ENCODE measurements around the gene UNCX. TPM values are rescaled to one million over a fixed set of nuclear protein-coding genes. Genes with fewer than 3 reads are reported as not detected.

UNCX gene
- polyA plus RNA-seq, 1 experiment: not detected

DNA sequence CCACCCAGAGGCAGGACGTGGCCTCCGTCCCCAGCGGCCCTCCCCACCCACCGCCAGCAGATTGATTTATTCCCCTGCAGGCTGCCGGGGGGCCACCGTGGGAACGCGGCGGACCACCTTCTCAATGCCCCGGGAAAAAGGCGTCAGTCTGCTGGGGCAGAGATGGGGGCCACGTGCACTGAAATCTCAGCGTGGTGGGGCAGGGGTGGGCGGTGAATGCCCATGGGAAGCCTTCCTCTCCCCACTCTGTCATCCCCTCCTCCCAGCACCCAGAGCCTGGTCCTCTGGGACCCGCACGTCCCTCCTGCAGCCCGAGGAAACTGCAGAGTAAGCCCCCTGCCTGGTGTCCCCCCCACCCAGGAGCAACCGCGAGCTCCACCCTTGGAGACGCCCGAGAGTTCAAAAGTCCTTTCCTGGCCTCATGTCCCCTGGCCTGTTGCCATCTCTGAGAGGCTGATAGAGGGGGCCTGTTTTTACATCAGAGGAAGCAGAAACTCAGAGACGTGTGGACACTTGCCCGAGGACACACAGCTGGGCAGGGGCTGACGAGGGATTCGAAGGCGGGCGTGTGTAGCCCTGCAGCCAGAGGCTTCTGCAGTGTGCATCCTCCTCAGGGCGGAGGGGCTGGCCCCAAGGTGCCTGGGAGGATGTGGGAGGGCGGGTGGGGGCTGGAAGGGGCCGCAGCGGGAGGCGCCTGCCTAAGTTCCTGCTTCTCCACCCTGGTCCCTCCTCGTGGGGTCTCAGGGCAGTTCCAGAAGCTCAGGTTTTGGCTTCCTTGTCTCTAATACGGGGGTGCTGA is 21.8 kb downstream of the UNCX start:
- ChIA-PET CTCF (no interaction called here), POLR2A (no interaction called here)
- no peak for DNase-seq (ENCODE audit: low read depth, low spot score)
- Histone ChIP-seq H3K27me3 (ENCODE audit: control insufficient read depth, insufficient read depth, low read length) (peaks cover 74% of the 10 kb centered on the region), H3K9me3 (ENCODE audit: control insufficient read depth, insufficient read depth, low read length) (peaks cover 10% of the 10 kb centered on the region; the same call in 1 of the 2 replicates), H3K27ac (ENCODE audit: low read depth, low read length) (no peak overlapping the region), H3K4me3 (ENCODE audit: low read depth, low read length) (no peak overlapping the region)
- TF ChIP-seq, protein P1, sequence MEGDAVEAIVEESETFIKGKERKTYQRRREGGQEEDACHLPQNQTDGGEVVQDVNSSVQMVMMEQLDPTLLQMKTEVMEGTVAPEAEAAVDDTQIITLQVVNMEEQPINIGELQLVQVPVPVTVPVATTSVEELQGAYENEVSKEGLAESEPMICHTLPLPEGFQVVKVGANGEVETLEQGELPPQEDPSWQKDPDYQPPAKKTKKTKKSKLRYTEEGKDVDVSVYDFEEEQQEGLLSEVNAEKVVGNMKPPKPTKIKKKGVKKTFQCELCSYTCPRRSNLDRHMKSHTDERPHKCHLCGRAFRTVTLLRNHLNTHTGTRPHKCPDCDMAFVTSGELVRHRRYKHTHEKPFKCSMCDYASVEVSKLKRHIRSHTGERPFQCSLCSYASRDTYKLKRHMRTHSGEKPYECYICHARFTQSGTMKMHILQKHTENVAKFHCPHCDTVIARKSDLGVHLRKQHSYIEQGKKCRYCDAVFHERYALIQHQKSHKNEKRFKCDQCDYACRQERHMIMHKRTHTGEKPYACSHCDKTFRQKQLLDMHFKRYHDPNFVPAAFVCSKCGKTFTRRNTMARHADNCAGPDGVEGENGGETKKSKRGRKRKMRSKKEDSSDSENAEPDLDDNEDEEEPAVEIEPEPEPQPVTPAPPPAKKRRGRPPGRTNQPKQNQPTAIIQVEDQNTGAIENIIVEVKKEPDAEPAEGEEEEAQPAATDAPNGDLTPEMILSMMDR (IDR thresholded peaks at IDR 0.05; ENCODE audit: low read depth, low read length): no peak

DNA sequence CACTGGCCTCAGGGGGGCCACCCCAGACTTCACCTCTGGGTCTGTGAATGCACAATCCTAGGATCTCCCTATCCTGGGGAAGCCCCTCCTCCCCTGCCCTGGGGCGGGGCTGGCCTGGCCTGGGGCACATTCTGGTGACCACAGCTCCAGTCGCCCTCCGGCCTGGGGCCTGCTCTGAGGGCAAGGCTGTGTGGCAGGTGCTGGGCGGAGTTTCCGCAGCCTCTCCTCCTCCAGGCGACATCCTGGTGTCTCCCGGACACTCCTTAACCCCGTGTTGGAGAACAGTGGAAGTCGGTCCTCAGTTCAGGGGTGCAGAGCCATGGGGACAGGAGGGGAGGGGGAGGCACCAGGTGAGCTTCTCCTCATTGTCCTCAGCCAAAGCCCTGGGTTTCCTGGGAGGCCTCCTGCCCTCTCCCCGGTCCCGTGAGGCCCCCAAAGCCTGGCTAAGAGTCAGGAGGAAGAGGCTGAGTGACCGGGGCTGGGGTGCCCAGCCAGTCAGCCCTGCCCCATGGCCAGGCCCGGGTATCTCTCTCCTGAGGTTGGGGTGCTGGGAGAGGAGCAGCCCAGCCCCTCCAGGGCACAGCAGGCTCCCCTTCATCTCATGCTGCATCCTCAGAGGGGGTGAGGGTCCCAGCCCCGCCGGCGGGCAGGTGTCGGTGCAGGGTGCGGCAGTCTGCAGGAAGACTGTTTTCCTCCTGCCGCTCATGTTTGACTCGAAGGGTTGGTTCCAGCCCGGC is 22.6 kb downstream of the UNCX start:
- Histone ChIP-seq H3K4me3 (ENCODE audit: low read depth, low read length) (no peak overlapping the region), H3K27ac (ENCODE audit: low read depth, low read length) (no peak overlapping the region), H3K9me3 (ENCODE audit: control insufficient read depth, insufficient read depth, low read length) (peaks cover 5% of the 10 kb centered on the region; the same call in 1 of the 2 replicates), H3K27me3 (ENCODE audit: control insufficient read depth, insufficient read depth, low read length) (peaks cover 71% of the 10 kb centered on the region)
- CTCF ChIA-PET: no interaction called here
- no peak for DNase-seq (ENCODE audit: low read depth, low spot score)
- TF ChIP-seq, protein P1 (IDR thresholded peaks at IDR 0.05; ENCODE audit: low read depth, low read length): no peak
- POLR2A ChIA-PET: no interaction called here

DNA sequence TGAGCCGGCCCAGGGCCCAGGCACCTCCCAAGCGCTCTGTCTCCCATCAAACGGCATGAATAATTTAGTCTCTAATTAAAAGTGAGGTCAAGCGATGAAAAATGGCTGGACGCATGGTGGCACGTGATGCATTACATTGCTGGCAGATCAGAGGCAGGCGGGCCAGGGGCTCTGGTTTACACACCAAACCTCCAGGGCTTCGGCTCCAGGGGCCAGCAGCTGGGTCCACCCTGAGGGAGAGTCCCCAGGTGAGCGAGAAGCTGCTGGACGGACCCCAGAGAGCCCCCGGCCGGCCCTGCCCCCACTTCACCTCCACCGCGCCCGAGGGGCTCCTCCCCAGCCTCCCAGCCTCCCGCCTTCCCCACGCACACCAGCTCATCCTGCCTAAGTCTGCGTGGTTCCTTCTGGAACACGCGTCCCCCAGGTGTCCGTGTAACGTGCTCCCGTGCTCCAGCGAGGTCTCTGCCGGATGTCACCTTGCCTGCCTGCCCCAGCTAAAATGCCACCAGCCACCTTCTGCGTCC is 23.2 kb downstream of the UNCX start:
- CTCF ChIA-PET: no interaction called here
- Histone ChIP-seq H3K9me3 (ENCODE audit: control insufficient read depth, insufficient read depth, low read length) (peaks cover 5% of the 10 kb centered on the region; the same call in 1 of the 2 replicates), H3K4me3 (ENCODE audit: low read depth, low read length) (no peak overlapping the region), H3K27me3 (ENCODE audit: control insufficient read depth, insufficient read depth, low read length) (peaks cover 71% of the 10 kb centered on the region), H3K27ac (ENCODE audit: low read depth, low read length) (no peak overlapping the region)
- POLR2A ChIA-PET: no interaction called here
- TF ChIP-seq, protein P1 (IDR thresholded peaks at IDR 0.05; ENCODE audit: low read depth, low read length): no peak
- DNase-seq (ENCODE audit: low read depth, low spot score): no peak

DNA sequence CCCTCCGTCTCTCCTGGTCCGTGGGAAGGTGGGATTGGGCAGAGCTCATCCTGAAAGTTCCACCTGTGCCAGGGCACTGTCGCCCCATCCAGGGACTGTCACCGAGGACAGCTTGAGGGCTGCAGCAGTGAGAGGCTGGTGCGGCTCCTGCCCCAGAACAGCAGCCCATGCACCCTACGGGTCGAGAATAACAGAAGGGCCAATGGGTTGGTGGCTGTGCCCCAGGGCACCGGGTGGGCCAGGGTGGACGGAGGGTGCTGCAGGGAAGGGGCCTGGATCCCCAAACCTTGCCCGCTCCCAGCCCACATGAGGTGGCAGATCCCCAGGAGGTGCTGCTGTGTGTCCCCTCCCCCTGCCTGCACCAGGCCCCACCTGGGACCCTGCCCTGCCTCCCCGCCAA is 23.9 kb downstream of the UNCX start:
- Histone ChIP-seq H3K4me3 (ENCODE audit: low read depth, low read length) (no peak overlapping the region), H3K27ac (ENCODE audit: low read depth, low read length) (no peak overlapping the region), H3K9me3 (ENCODE audit: control insufficient read depth, insufficient read depth, low read length) (peaks cover 5% of the 10 kb centered on the region; the same call in 1 of the 2 replicates), H3K27me3 (ENCODE audit: control insufficient read depth, insufficient read depth, low read length) (peaks cover 71% of the 10 kb centered on the region)
- POLR2A ChIA-PET: no interaction called here
- CTCF ChIA-PET: no interaction called here
- no peak for DNase-seq (ENCODE audit: low read depth, low spot score)
- TF ChIP-seq, protein P1 (IDR thresholded peaks at IDR 0.05; ENCODE audit: low read depth, low read length): no peak

DNA sequence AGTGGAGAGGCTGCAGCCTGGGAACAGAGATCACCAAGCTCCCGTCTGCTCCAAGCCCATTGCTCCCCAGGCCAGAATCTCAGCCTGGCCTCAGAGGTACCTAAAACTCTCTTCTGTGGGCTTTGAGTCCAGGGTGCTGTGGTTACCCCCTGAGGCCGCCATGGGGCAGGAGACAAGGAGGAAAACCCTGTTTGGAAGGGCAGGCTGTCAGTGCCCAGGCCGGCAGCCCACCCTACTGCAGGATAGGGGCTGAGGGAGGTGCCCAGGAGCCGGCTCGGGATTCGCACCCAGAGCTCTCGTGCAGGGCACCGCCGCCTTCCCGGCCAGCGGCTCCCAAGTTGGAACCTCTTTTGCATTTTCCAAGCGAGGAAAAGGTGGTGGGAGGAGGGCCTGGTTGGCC is 24.5 kb downstream of the UNCX start:
- no peak overlapping the region for H3K27ac ChIP-seq (ENCODE audit: low read depth, low read length)
- POLR2A ChIA-PET: no interaction called here
- DNase-seq (ENCODE audit: low read depth, low spot score): no peak
- peaks cover 66% of the 10 kb centered on the region for H3K27me3 ChIP-seq (ENCODE audit: control insufficient read depth, insufficient read depth, low read length)
- peaks cover 5% of the 10 kb centered on the region; the same call in 1 of the 2 replicates for H3K9me3 ChIP-seq (ENCODE audit: control insufficient read depth, insufficient read depth, low read length)
- CTCF ChIA-PET: no interaction called here
- H3K4me3 ChIP-seq (ENCODE audit: low read depth, low read length): no peak overlapping the region
- TF ChIP-seq, protein P1 (IDR thresholded peaks at IDR 0.05; ENCODE audit: low read depth, low read length): no peak
